Ureter (tissue), 1 donor: ENCODE results near the gene CCDC127. TPM values are rescaled to one million over a fixed set of nuclear protein-coding genes. Genes with fewer than 3 reads are reported as not detected.
A peak's percentile ranks its signal among the peaks of the same experiment; 100 is the strongest.

ENCODE experiments used
- DNase-seq: peaks from one replicate; pipeline ENCODE4 v3.0.0-alpha.2; 2020; ENCODE audit warnings: low spot score
- total RNA-seq: library from RNA; stranded (reverse); gene quantifications from one replicate; pipeline ENCODE4 v1.2.4, GENCODE V29; 2023
- donor health status: DM: yes; HTN: yes; CAD: no.

CCDC127 gene
- total RNA-seq, 1 donor from 2014 or later, result 3.6 TPM

DNA sequence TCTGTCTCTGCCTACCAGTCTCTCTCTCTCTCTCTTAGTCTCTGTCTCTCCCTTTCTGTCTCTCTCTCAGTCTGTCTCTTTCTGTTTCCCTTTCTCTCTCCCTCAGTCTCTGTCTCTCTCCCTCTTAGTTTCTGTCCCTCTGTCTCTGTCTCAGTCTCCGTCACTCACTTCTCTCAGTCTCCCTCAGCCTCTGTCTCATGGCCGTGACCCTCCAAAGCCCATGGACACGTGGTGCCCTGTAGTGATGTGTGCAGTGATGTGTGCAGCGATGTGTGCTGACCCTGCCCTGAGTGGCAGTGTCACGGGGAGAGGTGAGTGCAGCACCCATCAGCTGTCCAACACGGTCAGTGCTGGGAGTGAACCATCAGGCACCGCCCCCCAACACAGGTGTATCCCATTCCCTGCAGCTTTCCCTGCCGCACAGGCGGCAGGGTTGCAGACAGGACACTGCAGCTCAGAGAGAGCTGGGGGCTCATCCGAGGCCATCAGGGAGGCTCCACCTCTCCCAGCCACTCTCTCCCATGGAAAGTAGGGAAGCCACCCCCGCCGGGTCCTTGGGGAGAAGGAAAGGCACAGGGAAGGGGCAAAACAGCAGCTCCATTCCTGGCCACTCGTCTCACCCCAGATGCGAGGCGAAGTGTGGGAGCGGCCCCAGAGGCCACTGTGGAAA lies 27.5 kb downstream of the CCDC127 start:
- no peak for DNase-seq

GRCh38 chr5:189976-190365 lies 28.0 kb downstream of the CCDC127 start:
- no peak for DNase-seq

- DNase-seq, result no peak
Observed at GRCh38 chr5:189486-189885, 28.5 kb downstream of the CCDC127 start.

DNA sequence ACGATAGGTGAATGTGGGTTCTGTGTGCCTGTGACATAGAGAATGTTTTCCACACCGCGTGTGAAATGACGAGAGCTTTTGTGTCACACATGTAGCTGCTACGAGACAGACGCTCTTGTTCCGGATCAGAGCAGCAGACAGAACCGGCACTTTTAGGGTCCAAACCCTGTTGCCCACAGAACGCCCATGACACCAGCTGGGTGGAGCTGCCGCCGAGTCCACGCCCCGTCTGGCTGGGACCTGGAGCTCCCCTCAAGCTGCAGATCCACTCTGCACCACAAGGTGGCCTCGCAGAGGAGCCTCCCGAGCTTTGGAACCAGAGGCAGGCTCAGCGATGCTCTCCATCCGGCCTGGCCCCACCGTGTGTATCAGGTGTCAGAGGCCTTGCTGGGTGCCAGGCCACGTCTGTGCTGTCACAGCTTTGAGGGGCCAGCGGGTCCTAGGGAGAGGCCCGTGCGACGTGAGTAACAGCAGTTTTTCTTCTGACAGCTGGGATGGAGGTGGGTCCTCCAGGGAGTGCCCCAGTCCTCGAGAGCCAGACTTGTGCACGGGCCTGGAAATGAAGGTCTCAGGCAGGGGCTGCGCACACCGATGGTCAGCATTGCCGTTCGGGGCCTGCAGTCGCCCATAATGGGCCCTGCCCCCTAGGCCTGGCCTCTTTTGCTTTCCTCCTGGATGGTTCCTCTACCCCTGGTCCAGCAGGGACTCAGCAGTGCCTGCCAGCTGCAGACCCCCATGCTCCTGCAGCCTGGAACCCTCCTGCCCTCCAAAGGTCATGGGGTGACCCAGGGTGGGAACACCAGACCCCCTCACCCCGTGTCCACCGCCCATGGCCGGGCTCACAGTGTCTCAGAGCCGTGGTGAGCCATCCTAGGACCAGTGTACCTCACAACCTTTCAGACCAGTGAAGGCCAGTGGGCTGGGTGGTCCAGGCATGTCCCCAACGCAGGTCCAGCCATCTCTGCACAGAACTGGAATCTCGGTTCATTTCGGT lies 29.2 kb downstream of the CCDC127 start:
- DNase-seq, result peak; percentile 89

DNA sequence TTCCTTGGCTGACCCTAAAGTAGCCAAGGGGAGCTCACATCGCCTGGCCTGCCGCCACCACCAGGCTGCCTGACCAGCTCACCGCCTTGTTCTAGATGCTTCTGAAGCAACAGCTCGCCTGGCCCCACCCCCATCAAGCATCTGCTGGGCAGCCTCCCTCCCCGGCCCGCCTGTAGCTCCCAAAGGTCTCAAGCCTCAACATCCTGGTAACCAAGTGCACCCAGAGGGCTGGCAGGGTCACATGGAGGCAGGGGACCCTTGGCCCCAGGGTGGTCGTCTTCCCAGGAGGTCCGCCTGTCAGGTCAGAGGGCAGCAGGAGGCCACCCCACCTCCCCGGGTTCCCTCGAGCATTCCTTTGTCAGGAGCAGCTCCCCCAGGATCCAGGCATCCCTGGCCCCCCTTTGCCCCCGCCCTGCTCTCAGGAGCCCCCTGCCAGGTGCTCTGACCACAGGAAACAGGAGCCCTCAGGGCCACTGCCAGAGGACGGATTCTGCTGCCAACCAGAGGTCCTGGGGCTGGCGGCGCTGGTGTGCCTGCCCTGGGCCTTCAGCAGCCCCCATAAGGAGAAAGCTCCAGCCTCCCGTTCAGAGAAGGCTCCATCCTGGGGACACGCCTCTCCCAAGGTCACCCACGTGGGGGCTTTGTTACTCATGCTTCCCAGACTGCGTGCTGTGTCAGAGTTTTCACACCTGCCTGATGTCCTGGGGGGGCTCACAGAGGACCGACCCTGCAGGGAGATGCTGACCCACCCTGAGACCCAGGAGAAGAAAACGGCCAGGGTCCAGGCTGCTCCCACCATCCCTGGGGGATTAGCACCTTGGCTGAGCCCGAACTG lies 30.1 kb downstream of the CCDC127 start:
- no peak for DNase-seq

- DNase-seq, result no peak
Observed at GRCh38 chr5:187042-187431, 30.9 kb downstream of the CCDC127 start.

- DNase-seq, result no peak
Observed at GRCh38 chr5:186091-187041, 31.6 kb downstream of the CCDC127 start.

DNA sequence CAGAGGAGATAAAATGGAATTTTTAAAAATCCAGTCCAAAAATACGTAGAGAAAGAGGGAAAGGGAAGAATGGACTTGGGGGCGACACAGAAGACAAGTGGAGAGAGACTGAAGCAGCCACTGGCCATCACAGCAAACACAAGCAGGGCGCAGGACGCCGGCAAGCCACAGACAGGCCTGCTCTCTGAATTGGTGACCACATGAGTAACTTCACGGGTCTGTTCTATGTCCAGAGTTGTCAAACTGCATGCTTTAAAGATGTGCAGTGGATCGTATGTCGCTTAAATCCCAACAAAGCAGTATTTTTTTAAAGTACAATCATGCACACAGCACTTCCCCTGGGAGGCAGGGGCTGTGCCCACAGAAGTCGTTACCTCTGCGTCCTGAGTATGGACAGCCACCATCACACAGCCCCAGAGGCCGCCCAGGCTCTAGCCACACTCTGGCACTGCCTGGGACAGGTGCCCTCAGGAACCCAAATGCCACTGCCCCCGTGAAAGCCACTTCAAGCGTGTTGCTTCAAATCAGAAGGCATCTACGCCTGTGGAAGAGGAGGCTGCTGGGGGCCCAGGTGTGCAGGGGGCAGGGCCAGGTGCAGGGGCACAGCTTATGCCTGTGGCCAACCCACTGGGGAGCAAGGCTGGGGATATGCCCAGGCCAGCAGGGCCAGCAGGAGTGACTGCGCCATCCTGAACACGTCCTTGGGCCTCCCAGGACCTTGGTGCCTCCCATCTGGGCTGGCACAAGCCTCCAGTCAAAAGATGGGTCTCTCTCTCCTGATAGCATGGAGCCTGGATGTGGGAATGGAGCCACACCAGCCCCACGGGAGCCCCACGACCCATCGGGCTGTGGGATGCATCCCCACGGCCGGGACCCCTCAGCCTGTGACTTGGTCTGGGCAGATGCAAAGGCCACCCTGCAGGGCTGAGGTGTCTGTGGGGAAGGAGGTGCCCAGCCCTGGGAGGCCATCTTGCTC lies 32.6 kb downstream of the CCDC127 start:
- DNase-seq, result no peak

DNA sequence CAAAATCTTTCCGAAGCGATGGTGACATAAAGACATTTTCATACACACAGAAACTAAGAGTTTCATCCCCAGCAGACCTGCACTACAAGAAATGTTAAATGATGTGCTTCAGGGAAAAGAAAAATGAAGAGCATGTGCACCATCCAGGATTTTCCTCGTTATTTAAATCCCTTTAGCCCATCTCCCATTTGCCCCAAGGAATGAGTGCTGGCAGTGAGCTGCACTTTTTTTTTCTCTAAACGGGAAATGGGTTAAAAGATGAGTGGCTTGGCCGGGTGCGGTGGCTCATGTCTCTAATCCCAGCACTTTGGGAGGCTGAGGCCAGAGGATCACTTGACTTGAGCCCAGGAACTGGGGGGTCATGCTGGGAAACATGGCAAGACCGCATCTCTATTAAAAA lies 33.5 kb downstream of the CCDC127 start:
- DNase-seq, result no peak

- no peak for DNase-seq
Observed at GRCh38 chr5:182126-182525, 35.8 kb downstream of the CCDC127 start.

DNA sequence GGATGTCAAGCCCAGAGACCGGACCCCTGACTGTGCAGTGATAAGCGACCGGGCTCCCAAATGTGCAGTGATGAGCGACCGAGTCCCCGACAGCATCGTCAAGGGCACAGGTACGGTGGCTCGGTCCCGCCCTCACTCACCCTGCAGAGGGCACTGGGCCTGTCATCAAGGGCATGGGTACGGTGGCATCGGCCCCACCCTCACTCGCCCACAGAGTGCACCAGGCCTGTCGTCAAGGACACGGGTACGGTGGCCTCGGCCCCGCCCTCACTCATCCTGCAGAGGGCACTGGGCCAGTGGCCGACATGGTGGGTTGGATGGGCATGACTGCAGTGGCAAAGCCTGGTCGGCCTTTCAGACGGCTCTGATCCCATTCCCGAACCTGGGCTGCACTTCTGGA lies 36.4 kb downstream of the CCDC127 start:
- no peak for DNase-seq

GRCh38 chr5:181160-181559 lies 36.8 kb downstream of the CCDC127 start:
- no peak for DNase-seq

- DNase-seq, result no peak
Observed at GRCh38 chr5:180286-180918, 37.6 kb downstream of the CCDC127 start.

DNA sequence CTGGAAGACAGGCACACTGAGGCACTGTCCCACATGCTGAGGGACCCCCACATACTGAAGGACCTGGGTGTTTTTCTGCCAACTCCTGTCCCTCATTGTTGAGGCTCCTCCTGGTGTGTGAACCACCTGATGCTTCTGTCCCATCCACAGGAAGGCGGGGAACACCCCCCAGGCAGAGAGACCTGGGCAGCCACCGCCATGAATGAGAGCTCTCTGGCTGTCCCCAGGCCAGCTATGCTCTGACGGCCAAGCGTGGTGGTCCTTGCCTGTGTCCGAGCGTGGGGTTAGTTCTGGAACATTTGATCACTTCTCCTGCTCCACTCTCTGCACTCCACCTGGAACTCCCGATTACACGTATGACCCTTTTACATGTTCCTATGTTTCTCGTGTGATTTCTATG lies 38.6 kb downstream of the CCDC127 start:
- no peak for DNase-seq

GRCh38 chr5:178110-178509 lies 39.8 kb downstream of the CCDC127 start:
- no peak for DNase-seq

- DNase-seq, result no peak
Observed at GRCh38 chr5:176296-176823, 41.6 kb downstream of the CCDC127 start.

GRCh38 chr5:174876-175465 lies 43.0 kb downstream of the CCDC127 start:
- no peak for DNase-seq

DNA sequence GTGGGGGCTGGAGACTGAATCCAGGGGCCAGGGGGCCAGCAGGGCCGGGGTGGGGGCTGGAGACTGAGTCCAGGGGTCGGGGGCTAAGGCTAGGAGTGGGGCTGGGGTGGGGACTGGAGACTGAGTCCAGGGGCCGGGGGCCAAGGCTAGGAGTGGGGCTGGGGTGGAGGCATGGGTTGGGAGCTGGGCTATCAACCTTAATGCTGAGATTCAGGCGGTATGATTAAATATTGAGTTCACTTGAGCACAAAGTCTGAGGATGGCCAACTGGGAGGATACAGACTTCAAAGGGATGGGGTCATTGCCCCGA lies 43.7 kb downstream of the CCDC127 start:
- DNase-seq, result no peak
